Left lung (tissue), 10 donors: ENCODE results near the gene CMTM2. TPM values are rescaled to one million over a fixed set of nuclear protein-coding genes. Genes with fewer than 3 reads are reported as not detected.
A peak's percentile ranks its signal among the peaks of the same experiment; 100 is the strongest.

ENCODE experiments used
- ATAC-seq: fragments of 200-7000 bp; cut with Tn5 transposase; one replicate; pipeline ENCODE4 v1.9.1; 2020; ENCODE audit warnings: moderate library complexity
- DNase-seq, 4 donors: peaks; one replicate each; pipeline ENCODE4 v3.0.0-alpha.2; 2013 to 2020
- H3K27ac ChIP-seq, 2 donors: fragments of 200-600 bp; sonication (generic) in 1 of 2; one replicate each; pipeline versions ENCODE4 v1.5.0 to v1.8.0; 2020 to 2021
- H3K27me3 ChIP-seq, 2 donors: fragments of 200-600 bp; sonication (generic) in 1 of 2; one replicate each; pipeline versions ENCODE4 v1.5.0 to v1.8.0; 2020 to 2021
- H3K36me3 ChIP-seq, 2 donors: fragments of 200-600 bp; sonication (generic) in 1 of 2; one replicate each; pipeline versions ENCODE4 v1.5.0 to v1.8.0; 2020 to 2021
- H3K4me1 ChIP-seq, 2 donors: fragments of 200-600 bp; one replicate each; pipeline ENCODE4 v1.8.0; 2021
- H3K4me3 ChIP-seq, 2 donors: fragments of 200-600 bp; sonication (generic) in 1 of 2; one replicate each; pipeline versions ENCODE4 v1.5.0 to v1.8.0; 2020 to 2021; ENCODE audit warnings: mild to moderate bottlenecking in 1 of 2
- H3K9me3 ChIP-seq, 2 donors: fragments of 200-600 bp; sonication (generic) in 1 of 2; one replicate each; pipeline versions ENCODE4 v1.5.0 to v1.8.0; 2020 to 2021
- CTCF ChIP-seq, 2 donors: fragments of 200-600 bp; sonication (generic) in 1 of 2; IDR thresholded peaks; one replicate each; pipeline versions ENCODE4 v1.5.0 to v1.8.0; 2021; ENCODE audit warnings: antibody characterized with exemption in 2 of 2
- intact Hi-C, 2 donors: fragments of 100-400 bp; cut with DNase I; formaldehyde crosslinking; loops; one replicate each; pipeline versions ENCODE4 v1.11.2 to v1.14.2; 2022
- polyA plus RNA-seq, 6 donors: library from polyadenylated mRNA; unstranded; fragments of 120-200 nt; gene quantifications; one replicate each; pipeline ENCODE4 v1.2.1, GENCODE V29; 2013; ENCODE audit not compliant: insufficient read length in 6 of 6
- total RNA-seq, 2 donors: library from RNA; stranded (reverse); fragmentation: NEBNext Ultra II Directional; extraction: Animal tissue kit (Norgen Biotek cat#: 25700); gene quantifications; one replicate each; pipeline ENCODE4 v1.2.1, GENCODE V29; 2021
- donor health status: DM: no; HTN: yes; CAD: no.
- donor health status: DM: no; HTN: no; CAD: no.

CMTM2 gene
- total and polyA plus RNA-seq, 8 donors = 0.52 to 5.4 (median 0.96) TPM

- ATAC-seq (no peak), DNase-seq (no peak)
- no peak for TF ChIP-seq CTCF (IDR thresholded peaks at IDR 0.05)
- Histone ChIP-seq H3K36me3 (peaks cover 0 to 57% of the 10 kb centered on the region in 2 donors), H3K4me3 (no peak overlapping the region), H3K27ac (no peak overlapping the region), H3K4me1 (peaks cover 0 to 12% of the 10 kb centered on the region in 2 donors), H3K27me3 (no peaks in the 10 kb centered on the region), H3K9me3 (no peaks in the 10 kb centered on the region)
- intact Hi-C loops = no loop called here
These were observed 42.0 kb upstream of the CMTM2 start for GRCh38 chr16:66537236-66537635.

GRCh38 chr16:66538910-66539309, 40.4 kb upstream of the CMTM2 start:
- no peak for ATAC-seq

GRCh38 chr16:66539623-66540469, 39.4 kb upstream of the CMTM2 start:
- H3K36me3 ChIP-seq = peaks cover 0 to 38% of the 10 kb centered on the region in 2 donors
- intact Hi-C loops = no loop called here
- TF ChIP-seq CTCF (IDR thresholded peaks at IDR 0.05) = no peak
- ATAC-seq (no peak), DNase-seq (no peak)
- peak overlapping the region in 1 of 2 donors; percentile 41 for H3K27ac ChIP-seq
- peaks cover 0 to 21% of the 10 kb centered on the region in 2 donors for H3K4me1 ChIP-seq
- no peaks in the 10 kb centered on the region for H3K27me3 ChIP-seq
- no peaks in the 10 kb centered on the region for H3K9me3 ChIP-seq
- no peak overlapping the region for H3K4me3 ChIP-seq

More at GRCh38 chr16:66538910-66539309, 40.4 kb upstream of the CMTM2 start:
- Histone ChIP-seq H3K4me3 (no peak overlapping the region), H3K36me3 (peaks cover 0 to 48% of the 10 kb centered on the region in 2 donors), H3K27ac (no peak overlapping the region), H3K4me1 (peaks cover 0 to 16% of the 10 kb centered on the region in 2 donors), H3K27me3 (no peaks in the 10 kb centered on the region), H3K9me3 (no peaks in the 10 kb centered on the region)
- no peak for DNase-seq
- intact Hi-C loops = no loop called here
- no peak for TF ChIP-seq CTCF (IDR thresholded peaks at IDR 0.05)

- TF ChIP-seq CTCF (IDR thresholded peaks at IDR 0.05) = no peak
- Histone ChIP-seq H3K27me3 (no peaks in the 10 kb centered on the region), H3K9me3 (no peaks in the 10 kb centered on the region), H3K4me3 (no peak overlapping the region), H3K36me3 (peaks cover 0 to 21% of the 10 kb centered on the region in 2 donors), H3K4me1 (peaks cover 0 to 21% of the 10 kb centered on the region in 2 donors), H3K27ac (no peak overlapping the region)
- ATAC-seq = no peak
- DNase-seq = no peak
- intact Hi-C loops = no loop called here
These were observed 37.6 kb upstream of the CMTM2 start for GRCh38 chr16:66541388-66542355.
